HG03565 (cell line): ENCODE measurements around the gene PTK6.
"Not testable (repeated sequence)": the region's sequence is repeated elsewhere in the genome, so short reads cannot be mapped to it uniquely, and the experiment has no call there.

Experiments used
- ATAC-seq: cut with Tn5 transposase; IDR thresholded peaks from one replicate; pipeline ENCODE4 v1.9.1; 2021; ENCODE audit warnings: mild to moderate bottlenecking, moderate library complexity; ENCODE audit not compliant: unreplicated experiment

The PTK6 gene

DNA sequence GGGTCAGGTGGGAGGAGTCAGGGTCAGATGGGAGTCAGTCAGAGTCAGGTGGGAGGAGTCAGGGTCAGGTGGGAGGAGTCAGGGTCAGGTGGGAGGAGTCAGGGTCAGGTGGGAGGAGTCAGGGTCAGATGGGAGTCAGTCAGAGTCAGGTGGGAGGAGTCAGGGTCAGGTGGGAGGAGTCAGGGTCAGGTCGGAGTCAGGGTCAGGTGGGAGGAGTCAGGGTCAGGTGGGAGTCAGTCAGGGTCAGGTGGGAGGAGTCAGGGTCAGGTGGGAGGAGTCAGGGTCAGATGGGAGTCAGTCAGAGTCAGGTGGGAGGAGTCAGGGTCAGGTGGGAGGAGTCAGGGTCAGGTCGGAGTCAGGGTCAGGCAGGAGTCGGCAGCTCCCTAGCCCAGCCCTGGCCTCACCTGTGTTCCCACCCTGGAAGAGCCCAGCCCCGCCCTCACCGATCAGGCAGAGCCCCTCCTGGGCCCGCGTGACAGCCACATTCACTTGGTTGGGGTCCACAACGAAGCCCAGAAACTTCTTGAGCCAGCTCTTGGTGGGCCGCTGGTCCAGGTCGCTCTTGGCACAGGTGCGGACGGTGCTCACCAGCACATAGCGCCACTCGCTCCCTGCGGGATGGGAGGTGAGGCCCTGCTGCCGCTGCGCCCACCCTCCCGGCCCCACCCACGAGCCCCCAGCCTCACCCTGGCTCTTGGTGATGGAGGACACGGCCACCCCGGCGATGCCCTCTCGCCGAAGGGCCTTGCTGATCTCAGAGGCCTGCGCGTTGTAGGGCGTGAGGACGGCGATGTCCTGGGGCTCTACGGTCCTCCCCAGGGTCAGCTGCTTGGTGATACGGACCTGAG lies 22.5 kb upstream of the PTK6 start:
- not testable (repeated sequence) for ATAC-seq

DNA sequence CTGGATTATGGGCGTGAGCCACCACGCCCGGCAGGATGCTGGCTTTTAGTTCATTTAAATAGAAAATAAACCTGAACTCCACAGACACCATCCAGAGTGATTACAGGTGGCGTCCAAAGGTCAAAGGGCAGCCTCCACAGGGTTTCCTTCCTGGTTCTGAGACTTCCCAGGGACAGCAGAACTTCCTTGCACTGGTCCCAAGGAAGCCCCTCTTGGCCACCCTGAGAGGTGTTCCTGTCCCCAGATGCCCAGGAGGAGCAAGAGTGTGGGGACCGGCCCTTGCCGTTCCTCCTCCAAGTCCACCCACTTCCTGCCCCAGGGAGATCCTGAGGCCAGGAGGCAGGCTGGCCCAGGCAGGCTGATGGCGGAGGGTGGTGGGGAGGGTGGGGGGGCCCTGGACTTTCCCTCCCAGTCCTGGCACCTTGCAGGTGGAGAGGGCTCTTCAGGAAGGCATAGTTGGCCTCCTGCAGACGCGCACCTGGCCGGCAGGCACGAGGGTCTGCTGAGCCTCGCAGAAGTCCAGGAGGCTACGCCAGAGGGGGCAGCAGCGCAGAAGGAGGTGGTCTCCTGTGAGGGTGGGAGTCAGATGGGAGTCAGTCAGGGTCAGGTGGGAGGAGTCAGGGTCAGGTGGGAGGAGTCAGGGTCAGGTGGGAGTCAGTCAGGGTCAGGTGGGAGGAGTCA lies 21.8 kb upstream of the PTK6 start:
- ATAC-seq, result no peak

DNA sequence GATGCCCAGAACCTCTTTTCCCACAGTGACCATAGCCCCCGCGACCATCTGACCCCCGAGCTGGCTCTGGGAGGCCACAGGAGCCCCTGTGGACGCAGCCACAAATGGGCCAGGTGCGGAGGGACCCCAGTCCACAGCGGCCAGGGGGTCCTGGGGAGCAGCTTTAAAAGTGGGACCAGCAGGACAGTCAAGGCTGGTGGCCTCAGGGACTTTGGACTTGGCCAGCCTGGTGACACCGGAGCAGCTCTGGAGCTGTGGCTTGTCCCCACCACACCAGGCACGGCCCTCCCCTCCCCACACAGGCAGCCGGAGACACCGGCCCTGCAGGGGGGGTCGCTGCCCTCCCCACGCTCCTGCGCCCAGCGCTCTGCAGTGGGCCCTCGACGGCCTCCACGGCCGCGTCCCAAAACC lies 20.3 kb upstream of the PTK6 start:
- no peak for ATAC-seq

DNA sequence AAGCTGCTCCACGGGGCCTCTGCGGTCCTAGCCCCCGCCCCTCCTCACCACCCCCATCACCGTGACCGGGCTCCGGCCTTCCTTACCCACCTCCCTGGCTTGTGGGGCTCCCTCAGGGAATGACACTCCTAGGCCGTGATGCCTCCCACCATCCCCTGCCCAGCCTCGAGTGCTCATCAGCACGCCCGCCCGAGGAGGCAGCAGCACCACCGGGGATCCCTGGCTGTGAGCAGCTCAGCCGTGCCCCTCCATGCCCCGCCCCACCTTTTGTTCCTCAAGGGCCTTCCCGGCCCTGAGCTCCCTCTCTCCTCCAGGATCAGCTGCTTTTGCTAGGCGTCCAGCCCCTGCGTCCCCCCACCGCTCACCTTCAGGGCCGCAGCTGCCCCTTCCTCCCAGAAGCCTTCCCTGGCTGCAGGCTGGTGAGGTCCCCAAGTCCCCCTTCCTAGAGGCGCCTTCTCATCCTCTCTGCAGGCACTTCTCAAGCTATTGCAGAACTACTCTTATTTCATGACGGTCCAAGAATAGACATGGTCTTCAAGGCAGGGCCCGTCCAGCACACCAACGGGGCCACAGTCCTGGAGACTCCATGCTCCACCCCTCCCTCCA lies 19.8 kb upstream of the PTK6 start:
- no peak for ATAC-seq

DNA sequence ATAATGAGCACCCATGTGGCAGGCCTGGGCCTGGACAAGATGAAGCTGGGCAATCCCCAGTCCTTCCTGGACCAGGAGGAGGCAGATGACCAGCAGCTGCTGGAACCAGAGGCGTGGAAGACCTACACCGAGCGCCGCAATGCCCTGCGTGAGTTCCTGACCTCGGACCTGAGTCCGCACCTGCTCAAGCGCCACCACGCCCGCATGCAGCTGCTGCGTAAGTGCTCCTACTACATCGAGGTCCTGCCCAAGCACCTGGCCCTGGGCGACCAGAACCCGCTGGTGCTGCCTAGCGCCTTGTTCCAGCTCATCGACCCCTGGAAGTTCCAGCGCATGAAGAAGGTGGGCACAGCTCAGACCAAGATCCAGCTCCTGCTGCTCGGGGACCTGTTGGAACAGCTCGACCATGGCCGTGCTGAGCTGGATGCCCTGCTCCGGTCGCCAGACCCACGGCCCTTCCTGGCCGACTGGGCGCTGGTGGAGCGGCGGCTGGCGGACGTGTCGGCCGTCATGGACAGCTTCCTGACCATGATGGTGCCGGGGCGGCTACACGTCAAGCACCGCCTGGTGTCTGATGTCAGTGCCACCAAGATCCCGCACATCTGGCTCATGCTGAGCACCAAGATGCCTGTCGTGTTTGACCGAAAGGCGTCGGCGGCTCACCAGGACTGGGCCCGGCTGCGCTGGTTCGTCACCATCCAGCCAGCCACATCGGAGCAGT lies 18.6 kb upstream of the PTK6 start:
- no peak for ATAC-seq

DNA sequence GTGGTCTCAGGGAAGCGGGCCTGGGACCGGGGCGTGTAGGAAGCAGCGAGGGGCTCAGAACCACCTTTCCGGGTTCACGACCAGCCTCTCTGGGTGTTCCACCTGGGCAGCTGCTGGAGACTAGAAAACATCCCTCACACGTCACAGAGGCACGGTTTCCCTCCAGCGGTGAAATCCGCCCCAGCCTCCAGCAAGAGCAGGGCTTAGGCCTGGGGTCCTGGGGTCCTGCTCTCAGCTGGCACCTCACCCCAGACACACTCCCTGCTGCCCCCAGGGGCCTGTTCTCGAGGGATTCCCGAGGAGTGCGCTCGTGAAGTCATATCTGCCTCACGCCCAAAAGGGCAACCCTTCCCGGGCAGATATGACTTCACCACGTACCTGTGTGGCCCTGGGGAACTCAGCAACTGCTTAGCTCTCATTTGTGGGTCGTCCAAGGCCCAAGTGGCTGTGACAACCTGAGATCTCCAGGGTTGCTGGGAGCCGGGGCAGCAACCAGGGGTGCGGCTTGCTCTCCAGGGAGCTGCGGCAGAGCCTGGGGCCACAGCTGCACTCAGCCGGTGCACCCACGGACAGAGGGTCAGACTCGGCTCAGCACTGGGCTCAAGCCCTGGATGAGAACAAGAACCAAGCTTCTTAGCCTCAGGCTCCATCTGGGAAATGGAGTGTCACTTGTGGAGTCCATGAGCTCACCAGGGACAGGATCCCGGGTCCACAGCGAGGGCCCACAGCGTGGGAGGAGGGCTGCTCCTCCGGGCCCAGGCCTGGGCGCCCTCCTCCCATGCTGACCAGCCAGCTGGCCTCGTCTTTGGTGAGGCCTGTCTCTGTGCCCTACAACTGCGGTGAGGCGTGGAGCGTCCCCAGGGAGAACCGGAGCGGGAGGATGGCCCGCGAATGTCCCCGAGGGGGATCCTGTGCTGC lies 17.4 kb upstream of the PTK6 start:
- no peak for ATAC-seq

DNA sequence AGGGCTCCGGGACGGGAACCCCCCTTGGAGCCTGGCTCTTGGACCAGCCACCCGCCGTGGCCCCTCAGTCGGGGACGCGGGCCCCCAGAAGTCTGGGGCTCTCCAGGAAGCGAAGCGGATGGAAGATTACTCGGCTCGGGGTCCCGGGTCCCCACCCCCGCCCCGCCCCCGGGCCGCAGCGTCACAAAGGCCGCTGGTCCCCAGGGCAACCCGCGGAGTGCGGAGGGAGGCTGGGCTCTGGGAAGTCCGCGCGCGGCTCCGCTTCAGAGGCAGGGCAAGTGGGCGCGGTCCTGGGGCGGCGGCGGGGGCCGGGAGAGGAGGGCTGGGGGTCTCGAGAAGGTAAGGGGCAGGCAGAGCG lies 16.7 kb upstream of the PTK6 start, which contains the start of gene FNDC11:
Gene FNDC11 (plus strand): TSS at position 227 of the 358 bp plus-strand sequence. CDS start 1,505 bp downstream, outside the sequence.
- ATAC-seq, result no peak

DNA sequence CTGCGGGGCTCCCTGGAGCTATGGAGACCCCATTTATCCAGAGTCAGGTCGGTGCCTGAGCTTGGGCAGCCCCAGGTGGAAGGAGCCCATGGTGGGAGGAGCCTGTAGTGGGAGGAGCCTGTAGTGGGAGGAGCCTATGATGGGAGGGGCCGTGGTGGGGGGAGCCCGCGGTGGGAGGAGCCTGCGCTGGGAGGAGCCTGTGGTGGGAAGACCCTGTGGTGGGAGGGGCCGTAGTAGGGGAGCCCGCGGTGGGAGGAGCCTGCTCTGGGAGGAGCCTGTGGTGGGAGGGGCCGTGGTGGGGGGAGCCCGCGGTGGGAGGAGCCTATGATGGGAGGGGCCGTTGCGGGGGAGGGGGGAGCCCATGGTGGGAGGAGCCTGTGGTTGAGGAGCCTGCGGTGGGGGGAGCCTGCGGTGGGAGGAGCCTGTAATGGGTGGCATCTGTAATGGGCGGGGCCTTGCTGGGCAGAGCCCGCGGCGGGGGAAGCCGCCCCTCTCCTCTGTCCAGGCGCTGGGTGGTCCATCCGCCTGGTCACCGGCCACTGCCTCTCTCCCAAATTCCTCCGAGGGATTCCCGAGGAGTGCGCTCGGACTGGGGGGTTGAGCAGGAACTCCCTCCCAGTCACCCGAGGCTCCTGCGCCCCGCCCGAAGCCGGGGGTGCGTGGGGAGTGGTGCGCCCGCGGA lies 16.2 kb upstream of the PTK6 start:
- ATAC-seq, result no peak

DNA sequence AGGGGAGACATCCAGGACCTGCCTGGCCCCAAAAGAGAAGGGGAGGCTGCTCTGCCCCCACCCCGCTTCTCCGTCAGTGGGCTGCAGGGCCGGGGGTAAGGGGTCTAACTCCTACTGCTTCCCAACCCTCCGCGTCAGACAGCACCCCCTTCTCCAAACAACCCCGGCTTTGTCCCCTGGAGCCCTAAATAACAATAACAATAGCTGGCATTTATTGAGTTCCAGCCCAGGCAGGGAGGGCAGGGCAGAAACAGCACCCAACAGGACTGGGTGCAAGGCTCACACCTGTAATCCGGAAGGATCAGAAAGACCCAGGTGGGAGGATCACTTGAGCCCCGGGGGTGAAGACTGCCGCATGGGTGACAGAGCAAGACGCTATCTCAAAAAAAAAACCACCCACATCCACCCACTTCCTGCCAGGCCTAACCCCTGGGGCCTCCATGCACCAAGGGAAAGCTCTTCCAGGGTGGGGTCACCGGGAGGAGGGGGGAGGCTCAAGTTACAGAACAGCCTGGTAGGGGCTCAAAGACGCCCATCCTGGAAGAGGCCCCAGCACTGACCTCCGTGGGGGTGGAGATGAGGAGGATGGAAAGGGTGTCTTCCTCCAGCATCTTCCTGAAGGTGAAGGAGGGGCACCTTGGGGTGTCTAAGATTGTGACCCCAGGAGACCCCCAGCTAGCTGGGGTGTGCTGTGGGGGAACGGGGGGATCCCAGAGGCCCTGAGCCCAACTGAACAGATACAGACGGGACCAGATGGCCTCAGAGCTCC lies 15.5 kb upstream of the PTK6 start:
- ATAC-seq, result no peak

DNA sequence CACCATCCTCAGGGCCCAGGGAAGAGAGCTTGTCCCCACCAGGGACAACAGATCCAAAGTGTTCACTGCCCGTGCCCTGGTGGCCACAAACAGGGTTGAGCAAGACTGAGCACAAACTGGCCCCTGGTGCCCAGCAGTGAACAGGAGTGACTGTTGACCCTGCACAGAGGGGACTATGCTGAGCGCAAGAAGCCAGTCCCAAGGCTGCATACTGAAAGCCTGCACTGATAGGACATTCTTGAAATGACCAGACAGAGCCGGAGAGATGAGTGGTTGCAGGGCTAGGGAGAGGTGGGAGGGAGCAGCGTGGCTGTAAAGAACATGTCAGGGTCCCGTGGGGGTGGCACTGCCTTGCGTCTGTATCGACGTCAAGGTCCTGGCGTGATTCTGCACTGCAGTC lies 13.9 kb upstream of the PTK6 start:
- ATAC-seq, result no peak

DNA sequence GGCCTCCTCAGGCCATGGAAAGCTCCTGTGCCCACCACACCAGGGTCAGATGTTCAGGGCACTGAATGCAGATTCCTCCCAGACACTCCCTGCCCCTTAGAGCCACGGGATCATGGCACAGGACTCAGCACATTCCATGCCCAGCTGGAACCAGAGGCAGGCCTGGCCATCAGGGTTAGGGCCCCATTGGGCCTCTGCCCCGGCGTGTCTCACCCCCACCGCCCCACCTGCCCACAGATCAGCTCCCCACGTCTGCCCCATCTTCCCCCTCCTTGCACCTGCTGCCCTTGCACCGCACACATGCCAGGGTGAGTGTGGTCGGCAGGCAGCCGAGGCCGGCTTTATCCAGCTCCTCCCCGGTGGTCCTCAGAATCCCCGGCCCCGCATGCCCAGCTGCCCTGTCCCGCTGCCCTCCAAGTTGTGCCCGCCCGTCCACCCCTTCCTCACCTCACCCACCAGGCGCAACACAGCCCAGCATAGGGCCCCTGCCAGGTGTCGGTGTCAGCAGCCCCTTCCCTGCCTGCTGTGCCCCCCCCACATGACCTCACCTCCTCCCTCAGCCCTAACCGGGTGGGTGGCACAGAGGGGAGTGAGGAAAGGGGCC lies 12.6 kb upstream of the PTK6 start:
- ATAC-seq, result no peak

DNA sequence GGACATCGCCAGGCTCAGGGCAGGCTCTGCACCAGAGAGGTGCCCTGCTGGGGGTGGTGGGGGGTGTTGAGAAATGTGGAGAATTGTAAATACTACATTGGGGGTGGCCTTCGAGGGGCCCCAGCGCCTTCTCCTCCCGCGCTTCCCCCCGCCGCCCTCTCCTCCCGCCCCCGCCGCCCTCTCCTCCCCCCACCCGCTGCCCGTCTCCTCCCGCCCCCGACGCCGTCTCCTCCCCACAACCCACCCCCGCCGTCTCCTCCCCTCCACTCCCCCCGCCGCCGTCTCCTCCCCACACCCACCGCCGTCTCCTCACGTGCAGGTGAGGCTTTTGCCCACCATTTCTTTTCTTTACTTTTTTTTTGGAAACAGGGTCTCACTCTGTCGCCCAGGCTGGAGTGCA lies 11.8 kb upstream of the PTK6 start:
- ATAC-seq, result no peak

DNA sequence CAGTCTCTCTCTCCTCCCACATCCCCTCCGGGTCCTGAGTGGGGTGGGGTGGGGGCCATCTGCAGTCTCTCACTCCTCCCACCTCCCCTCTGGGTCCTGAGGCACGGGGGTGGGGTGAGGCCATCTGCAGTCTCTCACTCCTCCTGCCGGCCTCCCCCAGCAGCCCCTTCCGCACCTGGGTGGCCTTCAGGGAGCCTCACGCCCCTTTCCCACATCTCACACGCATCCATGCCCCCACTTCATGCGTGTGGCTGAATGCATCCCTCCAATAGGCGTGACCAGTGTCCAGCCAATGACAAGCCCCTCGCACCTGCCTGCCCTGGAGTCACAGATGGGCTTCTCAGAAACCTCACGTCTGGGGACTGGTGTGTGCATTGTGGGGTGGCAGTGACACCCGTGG lies 11.4 kb upstream of the PTK6 start:
- no peak for ATAC-seq

DNA sequence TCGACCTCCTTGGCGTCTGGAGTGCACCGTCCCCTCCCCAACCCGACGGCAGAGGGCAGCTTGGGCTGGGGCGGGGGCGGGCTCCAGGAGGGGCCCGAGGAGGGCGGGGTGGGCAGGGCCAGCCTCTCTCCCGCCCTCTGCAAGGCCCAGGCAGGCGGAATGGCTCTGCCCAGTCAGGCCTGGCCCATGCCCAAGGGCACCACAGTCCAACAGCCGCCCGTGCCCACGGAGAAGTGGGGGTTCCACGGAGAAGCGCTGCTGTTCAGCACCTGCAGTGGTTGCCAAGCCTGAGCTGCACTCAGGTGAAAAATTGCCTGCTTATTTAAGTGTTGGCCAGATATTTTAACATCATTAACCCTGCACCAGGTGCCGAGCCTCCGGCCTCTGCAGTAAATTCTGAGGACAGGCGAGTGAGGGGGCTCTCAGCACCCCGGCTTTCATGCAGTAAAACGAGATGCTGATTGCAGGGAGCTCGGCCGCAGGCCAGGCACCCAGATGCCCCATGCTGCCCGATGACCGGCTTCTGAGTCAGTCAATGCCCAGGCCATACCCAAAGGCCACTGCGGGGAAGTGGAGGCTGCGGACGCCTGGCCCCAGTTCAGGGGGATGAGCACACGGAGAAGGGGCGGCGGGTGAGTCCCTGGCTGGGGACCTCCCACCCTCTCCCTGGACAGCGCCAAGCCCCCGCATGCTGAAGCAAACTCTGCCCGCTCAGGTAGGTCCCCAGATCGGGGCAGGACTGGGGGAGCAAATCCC lies 10.7 kb upstream of the PTK6 start, which contains the start of gene SRMS:
Gene SRMS (minus strand): TSS at position 25 of the 756 bp plus-strand sequence. CDS start 286 bp downstream, outside the sequence.
- no peak for ATAC-seq

DNA sequence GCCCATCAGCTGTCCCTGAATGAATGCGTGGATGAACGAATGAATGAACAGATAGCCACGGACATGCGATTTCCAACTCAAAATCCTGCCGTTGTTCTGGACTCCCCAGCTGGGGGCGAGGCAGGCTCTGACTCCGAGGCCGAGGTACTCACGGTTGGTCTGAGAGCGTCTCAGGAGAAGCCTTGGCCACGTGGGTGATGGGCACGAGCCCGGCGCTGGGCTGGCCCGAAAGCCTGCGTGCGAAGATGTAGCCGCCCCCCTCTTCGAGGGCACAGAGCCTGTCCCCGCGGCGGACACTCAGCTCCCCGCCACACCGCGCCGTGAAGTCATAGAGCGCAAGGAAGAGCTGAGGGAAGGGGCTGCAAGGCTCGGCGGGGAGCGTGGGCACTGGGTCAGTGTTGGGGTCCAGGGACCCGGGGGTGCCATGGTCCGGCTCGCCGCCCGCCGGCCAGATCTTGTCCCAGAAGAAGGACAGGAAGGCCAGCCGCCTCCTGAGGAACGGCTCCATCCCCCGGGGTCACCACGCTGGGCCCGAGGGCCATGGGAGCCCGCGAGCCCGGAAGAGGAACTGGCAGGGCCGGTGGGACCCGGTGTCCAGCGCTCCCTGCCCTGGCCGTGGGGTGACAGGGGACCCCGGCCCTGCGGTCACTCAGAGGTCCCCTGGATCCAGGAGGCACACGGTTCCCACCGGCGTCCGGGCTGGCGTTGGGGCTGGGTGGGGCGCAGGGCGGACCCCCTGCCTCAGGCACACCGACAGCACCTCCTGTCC lies 10.0 kb upstream of the PTK6 start:
- ATAC-seq, result no peak

DNA sequence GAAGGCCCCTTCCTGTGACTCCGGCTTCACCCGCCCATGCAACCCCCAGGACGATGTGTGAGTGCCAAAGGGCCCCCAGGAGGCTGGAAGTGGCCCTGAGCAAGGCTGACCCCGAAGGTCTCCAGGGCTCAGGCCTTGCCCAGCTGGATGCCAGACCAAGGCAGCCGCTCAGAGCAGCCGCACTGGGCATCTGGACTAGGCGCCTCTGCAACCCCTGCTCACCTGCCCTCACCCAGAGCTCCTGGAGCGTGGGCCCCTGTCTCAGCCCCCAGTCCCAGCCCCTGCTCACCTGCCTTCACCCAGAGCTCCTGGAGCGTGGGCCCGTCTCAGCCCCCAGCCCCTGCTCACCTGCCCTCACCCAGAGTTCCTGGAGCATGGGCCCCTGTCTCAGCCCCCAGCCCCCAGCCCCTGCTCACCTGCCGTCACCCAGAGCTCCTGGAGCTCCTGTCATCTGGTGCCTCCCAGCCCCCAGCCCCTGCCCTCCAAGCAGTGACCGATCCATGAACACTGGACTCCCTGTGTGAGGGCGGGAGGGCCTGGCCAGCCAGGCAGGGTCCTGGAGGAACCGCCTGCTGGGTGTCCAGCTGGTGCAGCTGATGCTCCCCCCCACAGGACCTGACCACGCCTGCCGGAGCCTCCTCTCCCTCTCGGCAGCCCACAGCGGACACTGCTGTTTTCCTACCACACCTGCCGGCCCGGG lies 9.2 kb upstream of the PTK6 start:
- ATAC-seq, result no peak
